Ovary (tissue), 9 donors: ENCODE results near the gene AK9. TPM values are rescaled to one million over a fixed set of nuclear protein-coding genes. Genes with fewer than 3 reads are reported as not detected.

Source experiments
- DNase-seq, 5 donors: peaks; one replicate each; pipeline ENCODE4 v3.0.0-alpha.2; 2019 to 2020
- H3K27ac ChIP-seq, 2 donors: fragments of 200-600 bp; one replicate each; pipeline versions ENCODE4 v1.5.1 to v1.8.0; 2019 to 2022
- H3K27me3 ChIP-seq: fragments of 200-600 bp; one replicate; pipeline ENCODE4 v1.8.0; 2022
- H3K36me3 ChIP-seq: fragments of 200-600 bp; sonication (generic); one replicate; pipeline ENCODE4 v1.5.1; 2019
- H3K4me1 ChIP-seq: one replicate; pipeline ENCODE4 v1.8.1; 2013; ENCODE audit warnings: mild to moderate bottlenecking, moderate library complexity; ENCODE audit not compliant: insufficient read depth
- H3K4me3 ChIP-seq: fragments of 200-600 bp; sonication (generic); one replicate; pipeline ENCODE4 v1.5.1; 2017
- H3K9me3 ChIP-seq, 2 donors: fragments of 200-600 bp in 1 of 2; sonication (generic) in 1 of 2; one replicate each; pipeline versions ENCODE4 v1.5.1 to v1.8.1; 2013 to 2019; ENCODE audit warnings: mild to moderate bottlenecking in 1 of 2, moderate library complexity in 1 of 2
- CTCF ChIP-seq, 3 donors: fragments of 450-650 bp in 2 of 3; fragments of 200-600 bp in 1 of 3; IDR thresholded peaks; one replicate each; pipeline versions ENCODE4 v1.5.1 to v1.8.0; 2016 to 2022; ENCODE audit warnings: antibody characterized with exemption in 3 of 3, mild to moderate bottlenecking in 1 of 3
- EP300 ChIP-seq: sonication (generic); formaldehyde crosslinking; IDR thresholded peaks from one replicate; pipeline ENCODE4 v1.6.1; 2017; ENCODE audit warnings: antibody characterized with exemption
- POLR2A ChIP-seq: fragments of 450-650 bp; IDR thresholded peaks from one replicate; pipeline ENCODE4 v1.6.1; 2017; ENCODE audit warnings: antibody characterized with exemption, mild to moderate bottlenecking, moderate library complexity
- WGBS, 3 donors: extraction: QIAGEN DNeasy Blood & Tissue Kit in 1 of 3; methylation state at CpG; one replicate each; pipeline versions ENCODE4 v1.1.5 to v1.1.7; 2013 to 2017; 5-methylcytosine and 5-hydroxymethylcytosine counted together
- intact Hi-C, 4 donors: fragments of 100-400 bp; cut with DNase I; formaldehyde crosslinking; loops; one replicate each; pipeline versions ENCODE4 v1.11.0 to v1.15.1; 2022 to 2023
- polyA plus RNA-seq, 2 donors: library from polyadenylated mRNA; stranded (reverse); fragments of 200-250 nt in 1 of 2; fragments of 350-450 nt in 1 of 2; fragmentation: Illumina TruSeq in 1 of 2; extraction: RNeasy Lipid Tissue Mini Kit (QIAGEN cat#74804) in 1 of 2; gene quantifications; one replicate each; pipeline ENCODE4 v1.2.3, GENCODE V29; 2013 to 2014
- total RNA-seq, 7 donors: library from RNA; depleted of rRNA in 2 of 7; stranded (reverse); fragments of >200 nt in 2 of 7; fragmentation: NEBNext Ultra II Directional in 3 of 7; extraction: Animal tissue kit (Norgen Biotek cat#: 25700) in 3 of 7; gene quantifications; one replicate each; pipeline versions ENCODE4 v1.1.0 to v1.2.4, GENCODE V29; 2016 to 2023
- donor health status: DM: no; HTN: no; CAD: no; lungs with moderate emphysema.
- donor health status: DM: no; HTN: no; CAD: no.
- donor health status: Bipolar disorder and iron deficiency.
- donor health status: DM: yes; HTN: yes; CAD: no.
- donor health status: DM: no; HTN: no; CAD: no.
- donor health status: DM: yes; HTN: yes; CAD: no.

The AK9 gene
- total and polyA plus RNA-seq, 9 donors, result 2.9 to 17.5 (median 9.2) TPM

- WGBS, 3 donors, result 79 to 89% (median 88%) methylated on average over 8 of the region's 8 CpGs
Observed at GRCh38 chr6:109446541-109446940, 244.5 kb downstream of the AK9 start.

GRCh38 chr6:109446072-109446471 lies 244.9 kb downstream of the AK9 start:
- WGBS, 3 donors, result 88 to 91% (median 90%) methylated on average over 15 of the region's 15 CpGs
- intact Hi-C loops, result no loop called here
- H3K27me3 ChIP-seq, result no peaks in the 10 kb centered on the region
- TF ChIP-seq CTCF (IDR thresholded peaks at IDR 0.05), result no peak
- no peak for TF ChIP-seq EP300
- TF ChIP-seq POLR2A, result no peak
- no peaks in the 10 kb centered on the region for H3K36me3 ChIP-seq
- H3K4me3 ChIP-seq, result no peak overlapping the region
- no peak for DNase-seq
- no peak overlapping the region for H3K27ac ChIP-seq
- peaks cover 11% of the 10 kb centered on the region for H3K4me1 ChIP-seq
- no peaks in the 10 kb centered on the region for H3K9me3 ChIP-seq

More at GRCh38 chr6:109446541-109446940, 244.5 kb downstream of the AK9 start:
- H3K4me3 ChIP-seq, result no peak overlapping the region
- TF ChIP-seq EP300 (no peak), CTCF (IDR thresholded peaks at IDR 0.05) (no peak), POLR2A (no peak)
- no peaks in the 10 kb centered on the region for H3K9me3 ChIP-seq
- no peaks in the 10 kb centered on the region for H3K27me3 ChIP-seq
- H3K4me1 ChIP-seq, result peaks cover 7% of the 10 kb centered on the region
- no peak for DNase-seq
- intact Hi-C loops, result no loop called here
- no peaks in the 10 kb centered on the region for H3K36me3 ChIP-seq
- H3K27ac ChIP-seq, result no peak overlapping the region

GRCh38 chr6:109445382-109445781 lies 245.6 kb downstream of the AK9 start:
- Histone ChIP-seq H3K27ac (no peak overlapping the region), H3K36me3 (no peaks in the 10 kb centered on the region), H3K27me3 (no peaks in the 10 kb centered on the region), H3K4me1 (peaks cover 11% of the 10 kb centered on the region), H3K9me3 (no peaks in the 10 kb centered on the region), H3K4me3 (no peak overlapping the region)
- no peak for DNase-seq
- no peak for TF ChIP-seq CTCF (IDR thresholded peaks at IDR 0.05)
- TF ChIP-seq EP300, result no peak
- TF ChIP-seq POLR2A, result no peak
- 88 to 91% (median 89%) methylated on average over 9 of the region's 9 CpGs for WGBS, 3 donors
- intact Hi-C loops, result no loop called here

- Histone ChIP-seq H3K4me3 (no peak overlapping the region), H3K27me3 (no peaks in the 10 kb centered on the region), H3K4me1 (peaks cover 11% of the 10 kb centered on the region), H3K27ac (no peak overlapping the region), H3K9me3 (no peaks in the 10 kb centered on the region), H3K36me3 (no peaks in the 10 kb centered on the region)
- no peak for TF ChIP-seq POLR2A
- no peak for TF ChIP-seq CTCF (IDR thresholded peaks at IDR 0.05)
- TF ChIP-seq EP300, result no peak
- intact Hi-C loops, result loop anchor here in 1 of 4 donors (5.0 kb wide), 1 partner anchor 61 kb away; the partner anchor contains the start of gene CD164
- 93 to 96% (median 94%) methylated on average over 10 of the region's 10 CpGs for WGBS, 3 donors
- no peak for DNase-seq
Observed at GRCh38 chr6:109443425-109443950, 247.5 kb downstream of the AK9 start.

Other genes starting within 250 kb of the AK9 start
- 10 to 100 TPM; 10.3 to 24.0 (median 12.6) TPM for gene MICAL1, start 235.4 kb downstream of the AK9 start, total RNA-seq
- 10 to 100 TPM; 14.9 to 19.1 TPM for gene MICAL1, start 235.4 kb downstream of the AK9 start, polyA plus RNA-seq
- gene ZBTB24, start 208.0 kb downstream of the AK9 start, total RNA-seq, result 10 to 100 TPM in 1 of 7 donors, 1 to 10 TPM in 6; 5.2 to 10.2 (median 7.0) TPM
- 1 to 10 TPM; 3.5 to 5.7 TPM for gene ZBTB24, start 208.0 kb downstream of the AK9 start, polyA plus RNA-seq
- gene FIG4, start 94 bp upstream of the AK9 start, total RNA-seq, result 10 to 100 TPM in 6 of 7 donors, 1 to 10 TPM in 1; 7.6 to 15.8 (median 13.3) TPM
- gene FIG4, start 94 bp upstream of the AK9 start, polyA plus RNA-seq, result 10 to 100 TPM in 1 of 2 donors, 1 to 10 TPM in 1; 7.4 to 17.5 TPM